IMR-90 (cell line): ENCODE results near the gene SPINT3. TPM values are rescaled to one million over a fixed set of nuclear protein-coding genes. Genes with fewer than 3 reads are reported as not detected.

Experiments
- ATAC-seq: fragments of 200-7000 bp; cut with Tn5 transposase; 2 replicates; pipeline ENCODE4 v1.9.1; 2020; ENCODE audit warnings: low read depth, mild to moderate bottlenecking, moderate library complexity
- BruUV-seq: library from RNA; stranded (reverse); fragments of 400-500 nt; replicated peaks from 2 replicates; lab custom pipeline; 2021; lab: Mats Ljungman, UMichigan
- CTCF ChIA-PET: fragments of 300-600 bp; formaldehyde crosslinking; extraction: SDS; loops from one replicate; lab custom pipeline; 2021; ENCODE audit warnings: antibody characterized with exemption; lab: Yijun Ruan, JAX
- POLR2A ChIA-PET: fragments of 300-600 bp; sonication (Branson Sonifier 250); formaldehyde crosslinking; loops from one replicate; lab custom pipeline; 2022; ENCODE audit warnings: antibody characterized with exemption; ENCODE audit not compliant: unreplicated experiment; lab: Charles Lee
- DNase-seq: peaks from one replicate; pipeline ENCODE4 v3.0.0; 2013
- H2AFZ ChIP-seq: replicated peaks from 2 replicates; pipeline ENCODE3; 2013; ENCODE audit warnings: low read length, mild to moderate bottlenecking; ENCODE audit not compliant: poor library complexity
- H2AK5ac ChIP-seq: 2 replicates; pipeline ENCODE4 v1.6.1; 2013; ENCODE audit warnings: low read depth, low read length, inconsistent platforms
- H2AK9ac ChIP-seq: replicated peaks from 2 replicates; pipeline ENCODE3; 2013; ENCODE audit warnings: mild to moderate bottlenecking, low read depth, low read length, moderate library complexity; ENCODE audit not compliant: poor library complexity
- H2BK120ac ChIP-seq: 2 replicates; pipeline ENCODE4 v1.6.1; 2013; ENCODE audit warnings: low read depth, low read length, inconsistent platforms
- H2BK15ac ChIP-seq: 3 replicates; pipeline ENCODE4 v1.6.1; 2013; ENCODE audit warnings: low read depth, low read length, inconsistent platforms
- H2BK20ac ChIP-seq: 2 replicates; pipeline ENCODE4 v1.6.1; 2013; ENCODE audit warnings: low read depth, mild to moderate bottlenecking, inconsistent platforms, low read length, moderate library complexity
- H2BK5ac ChIP-seq: 2 replicates; pipeline ENCODE4 v1.6.1; 2013; ENCODE audit warnings: mild to moderate bottlenecking, low read depth, low read length, inconsistent platforms; ENCODE audit not compliant: poor library complexity, severe bottlenecking
- H3K14ac ChIP-seq: replicated peaks from 2 replicates; pipeline ENCODE4 v1.6.1; 2013; ENCODE audit warnings: low read depth, low read length, inconsistent platforms
- H3K18ac ChIP-seq: 2 replicates; pipeline ENCODE4 v1.6.1; 2013; ENCODE audit warnings: low read depth, low read length, control low read depth
- H3K23ac ChIP-seq: 2 replicates; pipeline ENCODE4 v1.6.1; 2013; ENCODE audit warnings: low read depth, low read length, inconsistent platforms
- H3K27ac ChIP-seq: 2 replicates; pipeline ENCODE4 v1.5.1; 2013; ENCODE audit warnings: mild to moderate bottlenecking, control low read depth, low read length; ENCODE audit not compliant: insufficient read depth
- H3K27me3 ChIP-seq: 2 replicates; pipeline ENCODE4 v1.6.1; 2013; ENCODE audit warnings: low read length; ENCODE audit not compliant: control insufficient read depth, insufficient read depth
- H3K36me3 ChIP-seq: 2 replicates; pipeline ENCODE4 v1.6.1; 2013; ENCODE audit warnings: low read length, mixed read lengths; ENCODE audit not compliant: control insufficient read depth, insufficient read depth
- H3K4ac ChIP-seq: 2 replicates; pipeline ENCODE4 v1.6.1; 2013; ENCODE audit warnings: low read depth, low read length, inconsistent platforms
- H3K4me1 ChIP-seq: 2 replicates; pipeline ENCODE4 v1.6.1; 2013; ENCODE audit warnings: low read length, mixed read lengths; ENCODE audit not compliant: control insufficient read depth, insufficient read depth
- H3K4me2 ChIP-seq: 2 replicates; pipeline ENCODE4 v1.6.1; 2013; ENCODE audit warnings: low read depth, mild to moderate bottlenecking, control low read depth, low read length, moderate library complexity
- H3K4me3 ChIP-seq: 2 replicates; pipeline ENCODE4 v1.5.1; 2013; ENCODE audit warnings: low read depth, mild to moderate bottlenecking, control low read depth, low read length, moderate library complexity; ENCODE audit not compliant: insufficient read depth
- H3K56ac ChIP-seq: 2 replicates; pipeline ENCODE4 v1.6.1; 2013; ENCODE audit warnings: low read length, inconsistent platforms; ENCODE audit not compliant: insufficient read depth; ENCODE audit errors: extremely low read depth
- H3K79me1 ChIP-seq, 2 experiments: 2 replicates each; pipeline ENCODE4 v1.6.1; 2013; ENCODE audit warnings: low read length in 2 of 2, inconsistent platforms in 1 of 2, low read depth in 1 of 2
- H3K9ac ChIP-seq: 2 replicates; pipeline ENCODE4 v1.6.1; 2013; ENCODE audit warnings: low read depth, low read length, control low read depth
- H3K9me1 ChIP-seq: 2 replicates; pipeline ENCODE4 v1.6.1; 2013; ENCODE audit warnings: low read length, inconsistent platforms; ENCODE audit not compliant: insufficient read depth
- H3K9me3 ChIP-seq: 2 replicates; pipeline ENCODE4 v1.6.1; 2013; ENCODE audit warnings: low read length; ENCODE audit not compliant: control insufficient read depth, insufficient read depth
- H4K20me1 ChIP-seq: 2 replicates; pipeline ENCODE4 v1.6.1; 2013; ENCODE audit warnings: low read length, inconsistent platforms; ENCODE audit not compliant: insufficient read depth
- H4K5ac ChIP-seq: 2 replicates; pipeline ENCODE4 v1.6.1; 2013; ENCODE audit warnings: mild to moderate bottlenecking, low read depth, low read length, control low read depth
- H4K8ac ChIP-seq, 2 experiments: 2 replicates each; pipeline ENCODE4 v1.6.1; 2013; ENCODE audit warnings: low read depth in 2 of 2, low read length in 2 of 2, control low read depth in 1 of 2, inconsistent platforms in 1 of 2
- H4K91ac ChIP-seq: 2 replicates; pipeline ENCODE4 v1.6.1; 2013; ENCODE audit warnings: low read depth, low read length, inconsistent platforms; ENCODE audit not compliant: insufficient read depth
- CEBPB ChIP-seq: IDR thresholded peaks from 2 replicates; pipeline ENCODE4 v1.6.1; 2012; ENCODE audit warnings: low read depth, low read length, improper control_type of control experiment
- ELK1 ChIP-seq: fragments of 150-350 bp; IDR thresholded peaks from 2 replicates; pipeline ENCODE4 v1.6.1; 2016; ENCODE audit warnings: low read depth, mild to moderate bottlenecking, low read length, moderate library complexity, borderline replicate concordance
- MXI1 ChIP-seq: IDR thresholded peaks from 2 replicates; pipeline ENCODE4 v1.6.1; 2012; ENCODE audit warnings: low read depth, mild to moderate bottlenecking, low read length, moderate library complexity, borderline replicate concordance
- POLR2A ChIP-seq: IDR thresholded peaks from 2 replicates; pipeline ENCODE4 v1.6.1; 2012; ENCODE audit warnings: mild to moderate bottlenecking, low read depth, low read length
- RAD21 ChIP-seq: IDR thresholded peaks from 2 replicates; pipeline ENCODE4 v1.6.1; 2012; ENCODE audit warnings: low read length, improper control_type of control experiment
- USF2 ChIP-seq: fragments of 150-350 bp; IDR thresholded peaks from 2 replicates; pipeline ENCODE4 v1.6.1; 2017; ENCODE audit warnings: mild to moderate bottlenecking, antibody characterized with exemption, low read length, low read depth
- WGBS, 2 experiments: methylation state at CpG; one replicate each; pipeline versions ENCODE4 v1.1.5 to v1.1.7; 2013; ENCODE audit warnings: missing lambda C conversion rate in 2 of 2; ENCODE audit not compliant: insufficient read length in 1 of 2; ENCODE audit errors: extremely low coverage in 2 of 2; 5-methylcytosine and 5-hydroxymethylcytosine counted together
- dilution Hi-C: fragments of 300-500 bp; cut with HindIII; formaldehyde crosslinking; loops from one replicate; pipeline ENCODE4 v1.14.3; 2018; ENCODE audit warnings: low sequenced_read_pairs; ENCODE audit not compliant: unreplicated experiment
- in situ Hi-C: fragments of 300-500 bp; cut with MboI; formaldehyde crosslinking; loops from 3 replicates; pipeline ENCODE4 v1.14.3; 2019; ENCODE audit warnings: low sequenced_read_pairs, inconsistent platforms, mixed read lengths
- intact Hi-C: fragments of 100-400 bp; cut with micrococcal nuclease; formaldehyde crosslinking; loops from 2 replicates; pipeline ENCODE4 v1.10.0; 2022
- polyA plus RNA-seq, 3 experiments: library from polyadenylated mRNA; depleted of rRNA; stranded (reverse); fragments of >200 nt; gene quantifications; 2 replicates each; pipeline ENCODE4 v1.2.3, GENCODE V29; 2012; ENCODE audit warnings: low replicate concordance in 1 of 3
- total RNA-seq: library from RNA; depleted of rRNA; stranded (reverse); fragments of >200 nt; gene quantifications from 2 replicates; pipeline ENCODE4 v1.2.3, GENCODE V29; 2012

SPINT3 gene
- total and polyA plus RNA-seq, 2 of the 4 experiments (the other 2 are of a cell fraction) = not detected

GRCh38 chr20:45495501-45495941 is 19.9 kb downstream of the SPINT3 start:
- dilution Hi-C loops = no loop called here
- intact Hi-C loops = no loop called here
- no peak for TF ChIP-seq USF2
- TF ChIP-seq POLR2A = no peak
- no peak for TF ChIP-seq CEBPB
- TF ChIP-seq ELK1 = no peak
- TF ChIP-seq RAD21 = no peak
- TF ChIP-seq MXI1 = no peak
- H3K4me2 ChIP-seq = no peak overlapping the region
- in situ Hi-C loops = no loop called here
- no peak overlapping the region for H3K23ac ChIP-seq
- H3K9ac ChIP-seq = no peak overlapping the region
- no peak overlapping the region for H3K4ac ChIP-seq
- H3K56ac ChIP-seq = no peak overlapping the region
- no peaks in the 10 kb centered on the region for H3K79me1 ChIP-seq
- H4K20me1 ChIP-seq = no peaks in the 10 kb centered on the region
- no peaks in the 10 kb centered on the region; the same call in none of the 2 replicates for H3K27me3 ChIP-seq
- H2BK20ac ChIP-seq = no peak overlapping the region
- no peak overlapping the region for H2AK5ac ChIP-seq
- DNase-seq (no peak), ATAC-seq (no peak)
- H3K9me3 ChIP-seq = no peaks in the 10 kb centered on the region
- BruUV-seq = no TSS peak
- H3K9me1 ChIP-seq = no peaks in the 10 kb centered on the region
- WGBS, 2 experiments = no CpG with 5 or more reads among the region's 1 CpG
- ChIA-PET POLR2A (no interaction called here), CTCF (no interaction called here)
- H4K5ac ChIP-seq = no peak overlapping the region
- H2BK120ac ChIP-seq = no peak overlapping the region
- no peak overlapping the region for H2AK9ac ChIP-seq
- no peak overlapping the region for H3K18ac ChIP-seq
- no peak overlapping the region for H2BK15ac ChIP-seq
- no peak overlapping the region for H2BK5ac ChIP-seq
- H3K27ac ChIP-seq = no peak overlapping the region
- H3K14ac ChIP-seq = no peak overlapping the region
- no peaks in the 10 kb centered on the region for H3K4me1 ChIP-seq
- H3K36me3 ChIP-seq = no peaks in the 10 kb centered on the region
- no peak overlapping the region for H4K8ac ChIP-seq
- no peak overlapping the region for H2AFZ ChIP-seq
- no peak overlapping the region for H3K4me3 ChIP-seq
- no peak overlapping the region for H4K91ac ChIP-seq
